ENCODE results near the gene RBMS3. TPM values are rescaled to one million over a fixed set of nuclear protein-coding genes. Genes with fewer than 3 reads are reported as not detected.

Gene RBMS3
- total and polyA plus RNA-seq, 2 of the 13 experiments (the other 11 are each of a cell fraction or from before 2014, with no cell fraction given): not detected

GRCh38 chr3:29279806-29280205, 1.1 kb upstream of the RBMS3 start:
- no peak overlapping the region for H3K4me3 ChIP-seq (replicated peaks in 1 of 3; ENCODE audit: insufficient read depth in 1 of 3, low read depth in 2 of 3, low read length in 3 of 3)
- H3K79me2 ChIP-seq (ENCODE audit: insufficient read depth, low read length): no peaks in the 10 kb centered on the region
- no peak for DNase-seq (ENCODE audit: low spot score)
- 19% methylated on average over 8 of the region's 8 CpGs for WGBS (ENCODE audit: low lambda C conversion rate)
- H3K4me1 ChIP-seq (ENCODE audit: insufficient read depth, low read length): no peaks in the 10 kb centered on the region
- ChIA-PET POLR2A (no interaction called here), CTCF (ENCODE audit: low intra/inter-chr PET ratio, low total read pairs) (no interaction called here)
- no peaks in the 10 kb centered on the region for H4K20me1 ChIP-seq (ENCODE audit: insufficient read depth, low read length)
- H3K27ac ChIP-seq (ENCODE audit: extremely low read length, insufficient read depth, low read length): no peak overlapping the region
- no peak for FAIRE-seq
- intact Hi-C loops (cut with micrococcal nuclease; ENCODE audit: unreplicated experiment) (no loop called here), in situ Hi-C loops (cut with HindIII; ENCODE audit: extremely low pct_ligation_motif_present, low pct_unique_long_range_greater_than_20kb) (no loop called here)
- no peak overlapping the region for H2AFZ ChIP-seq (ENCODE audit: low read length)
- no peaks in the 10 kb centered on the region for H3K9me3 ChIP-seq (ENCODE audit: low read length)
- no peaks in the 10 kb centered on the region for H3K36me3 ChIP-seq (replicated peaks in 1 of 2; ENCODE audit: control insufficient read depth in 1 of 2, insufficient read depth in 2 of 2, low read length in 2 of 2)
- BruUV-seq (replicated peaks): no TSS peak
- no peak overlapping the region for H3K4me2 ChIP-seq (ENCODE audit: low read depth, low read length)
- H3K27me3 ChIP-seq (ENCODE audit: control insufficient read depth in 1 of 2, insufficient read depth in 2 of 2, low read length in 2 of 2): peaks cover 0 to 4% of the 10 kb centered on the region in 2 experiments; a peak in 1 of 5 replicates
- no peak overlapping the region for H3K9ac ChIP-seq (ENCODE audit: insufficient read depth, low read depth, low read length)
- ATAC-seq: no peak
- no peak for TF ChIP-seq ATRX (CRISPR knock-in tag; IDR thresholded peaks at IDR 0.05; ENCODE audit: borderline replicate concordance)
- no peak for TF ChIP-seq TAF15 (IDR thresholded peaks at IDR 0.05; ENCODE audit: low read depth, low read length, poor library complexity, severe bottlenecking)
- TF ChIP-seq, protein P1, sequence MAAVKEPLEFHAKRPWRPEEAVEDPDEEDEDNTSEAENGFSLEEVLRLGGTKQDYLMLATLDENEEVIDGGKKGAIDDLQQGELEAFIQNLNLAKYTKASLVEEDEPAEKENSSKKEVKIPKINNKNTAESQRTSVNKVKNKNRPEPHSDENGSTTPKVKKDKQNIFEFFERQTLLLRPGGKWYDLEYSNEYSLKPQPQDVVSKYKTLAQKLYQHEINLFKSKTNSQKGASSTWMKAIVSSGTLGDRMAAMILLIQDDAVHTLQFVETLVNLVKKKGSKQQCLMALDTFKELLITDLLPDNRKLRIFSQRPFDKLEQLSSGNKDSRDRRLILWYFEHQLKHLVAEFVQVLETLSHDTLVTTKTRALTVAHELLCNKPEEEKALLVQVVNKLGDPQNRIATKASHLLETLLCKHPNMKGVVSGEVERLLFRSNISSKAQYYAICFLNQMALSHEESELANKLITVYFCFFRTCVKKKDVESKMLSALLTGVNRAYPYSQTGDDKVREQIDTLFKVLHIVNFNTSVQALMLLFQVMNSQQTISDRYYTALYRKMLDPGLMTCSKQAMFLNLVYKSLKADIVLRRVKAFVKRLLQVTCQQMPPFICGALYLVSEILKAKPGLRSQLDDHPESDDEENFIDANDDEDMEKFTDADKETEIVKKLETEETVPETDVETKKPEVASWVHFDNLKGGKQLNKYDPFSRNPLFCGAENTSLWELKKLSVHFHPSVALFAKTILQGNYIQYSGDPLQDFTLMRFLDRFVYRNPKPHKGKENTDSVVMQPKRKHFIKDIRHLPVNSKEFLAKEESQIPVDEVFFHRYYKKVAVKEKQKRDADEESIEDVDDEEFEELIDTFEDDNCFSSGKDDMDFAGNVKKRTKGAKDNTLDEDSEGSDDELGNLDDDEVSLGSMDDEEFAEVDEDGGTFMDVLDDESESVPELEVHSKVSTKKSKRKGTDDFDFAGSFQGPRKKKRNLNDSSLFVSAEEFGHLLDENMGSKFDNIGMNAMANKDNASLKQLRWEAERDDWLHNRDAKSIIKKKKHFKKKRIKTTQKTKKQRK (IDR thresholded peaks at IDR 0.05; ENCODE audit: low read length): no peak
- no peak for TF ChIP-seq HDAC6 (IDR thresholded peaks at IDR 0.05; ENCODE audit: low read depth, low read length)
- TF ChIP-seq FOSL1 (CRISPR knock-in tag; IDR thresholded peaks at IDR 0.05; ENCODE audit: borderline replicate concordance): no peak
- TF ChIP-seq RERE (CRISPR knock-in tag; IDR thresholded peaks at IDR 0.05; ENCODE audit: low read depth): no peak
- TF ChIP-seq, protein P2, sequence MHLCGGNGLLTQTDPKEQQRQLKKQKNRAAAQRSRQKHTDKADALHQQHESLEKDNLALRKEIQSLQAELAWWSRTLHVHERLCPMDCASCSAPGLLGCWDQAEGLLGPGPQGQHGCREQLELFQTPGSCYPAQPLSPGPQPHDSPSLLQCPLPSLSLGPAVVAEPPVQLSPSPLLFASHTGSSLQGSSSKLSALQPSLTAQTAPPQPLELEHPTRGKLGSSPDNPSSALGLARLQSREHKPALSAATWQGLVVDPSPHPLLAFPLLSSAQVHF (CRISPR knock-in tag; IDR thresholded peaks at IDR 0.05): no peak
- no peak for TF ChIP-seq FLYWCH1 (CRISPR knock-in tag; IDR thresholded peaks at IDR 0.05)
- TF ChIP-seq MYNN (CRISPR knock-in tag; IDR thresholded peaks at IDR 0.05; ENCODE audit: low read depth): no peak
- no peak for TF ChIP-seq ZNF782 (CRISPR knock-in tag; IDR thresholded peaks at IDR 0.05; ENCODE audit: borderline replicate concordance)
- TF ChIP-seq PAF1 (CRISPR knock-in tag; IDR thresholded peaks at IDR 0.05): no peak
- no peak for TF ChIP-seq ZNF264 (CRISPR knock-in tag; IDR thresholded peaks at IDR 0.05)
- no peak for TF ChIP-seq TBX2 (CRISPR knock-in tag; IDR thresholded peaks at IDR 0.05; ENCODE audit: borderline replicate concordance)
- no peak for TF ChIP-seq ZNF143 (CRISPR knock-in tag; IDR thresholded peaks at IDR 0.05)
- TF ChIP-seq ZNF563 (CRISPR knock-in tag; IDR thresholded peaks at IDR 0.05): no peak
